ENCODE measurements around the gene COL25A1.

DNA sequence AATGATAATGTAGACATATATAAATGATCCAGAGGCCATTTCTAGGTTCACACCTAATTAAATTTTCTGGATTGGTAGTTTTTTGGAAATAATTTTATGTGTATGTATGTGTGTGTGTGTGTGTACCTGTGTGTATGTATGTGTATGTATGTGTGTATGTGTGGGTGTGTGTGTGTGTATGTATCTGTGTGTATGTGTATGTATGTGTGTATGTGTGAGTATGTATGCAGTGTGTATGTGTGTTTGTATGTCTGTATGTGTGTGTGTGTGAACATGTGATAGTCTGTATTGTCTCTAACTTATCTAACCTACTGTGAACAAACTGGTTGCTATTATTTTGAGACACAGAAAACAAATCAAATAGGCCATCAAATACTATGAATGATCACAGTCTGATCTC is 152.6 kb downstream of the COL25A1 start:
- TF ChIP-seq POLR2A (IDR thresholded peaks at IDR 0.05) = no peak
- no peak for TF ChIP-seq POLR2AphosphoS5 (IDR thresholded peaks at IDR 0.05)
